Central memory CD4-positive, alpha-beta T cell (primary cell): ENCODE results near the gene GRIN3B.
"Not testable (repeated sequence)": the region's sequence is repeated elsewhere in the genome, so short reads cannot be mapped to it uniquely, and the experiment has no call there.

ENCODE experiments used
- DNase-seq: peaks from one replicate; pipeline ENCODE4 v3.0.0; 2022

The GRIN3B gene

GRCh38 chr19:1020868-1021425, 20.7 kb downstream of the GRIN3B start, which contains the start of gene TMEM259:
TMEM259 (minus strand) TSS chr19:1021123; CDS start chr19:1020996, 127 bp downstream.
- DNase-seq: peak; percentile 98

GRCh38 chr19:1023883-1024188, 23.6 kb downstream of the GRIN3B start:
- not testable (repeated sequence) for DNase-seq

- DNase-seq: not testable (repeated sequence)
Measured at GRCh38 chr19:1025080-1025479, 24.9 kb downstream of the GRIN3B start.

- peak; percentile 60 for DNase-seq
Measured at GRCh38 chr19:1025960-1026782, 26.0 kb downstream of the GRIN3B start, which contains the start of gene CNN2. CNN2 (plus strand) TSS chr19:1026608; CDS start chr19:1026662, 54 bp downstream.

- peak; percentile 27 for DNase-seq
Measured at GRCh38 chr19:1026783-1027649, 26.8 kb downstream of the GRIN3B start.

GRCh38 chr19:1027650-1028061, 27.4 kb downstream of the GRIN3B start:
- DNase-seq: no peak

- peak; percentile 70 for DNase-seq
Measured at GRCh38 chr19:1028062-1028926, 28.1 kb downstream of the GRIN3B start.

GRCh38 chr19:1032264-1032867, 32.1 kb downstream of the GRIN3B start:
- no peak for DNase-seq

- no peak for DNase-seq
Measured at GRCh38 chr19:1035998-1036621, 35.9 kb downstream of the GRIN3B start.

- no peak for DNase-seq
Measured at GRCh38 chr19:1037621-1038064, 37.4 kb downstream of the GRIN3B start.

- DNase-seq: peak; percentile 30
Measured at GRCh38 chr19:1038978-1039645, 38.9 kb downstream of the GRIN3B start.

GRCh38 chr19:1039646-1040475, 39.6 kb downstream of the GRIN3B start, which contains the start of gene ABCA7:
ABCA7 (plus strand) TSS chr19:1040107; CDS start chr19:1041362, 1,255 bp downstream.
- DNase-seq: peak; percentile 98

- peak; percentile 86 for DNase-seq
Measured at GRCh38 chr19:1040476-1041271, 40.5 kb downstream of the GRIN3B start.

GRCh38 chr19:1041272-1041834, 41.1 kb downstream of the GRIN3B start:
- DNase-seq: no peak

GRCh38 chr19:1041835-1042685, 41.8 kb downstream of the GRIN3B start:
- DNase-seq: no peak

GRCh38 chr19:1042689-1043511, 42.7 kb downstream of the GRIN3B start:
- no peak for DNase-seq

GRCh38 chr19:1045247-1045603, 45.0 kb downstream of the GRIN3B start:
- peak; percentile 75 for DNase-seq
